ENCODE data around the gene PRADC1. TPM values are rescaled to one million over a fixed set of nuclear protein-coding genes. Genes with fewer than 3 reads are reported as not detected.

The PRADC1 gene
- total and polyA plus RNA-seq, 7 donors: 53.6 to 118 (median 87.6) TPM

DNA sequence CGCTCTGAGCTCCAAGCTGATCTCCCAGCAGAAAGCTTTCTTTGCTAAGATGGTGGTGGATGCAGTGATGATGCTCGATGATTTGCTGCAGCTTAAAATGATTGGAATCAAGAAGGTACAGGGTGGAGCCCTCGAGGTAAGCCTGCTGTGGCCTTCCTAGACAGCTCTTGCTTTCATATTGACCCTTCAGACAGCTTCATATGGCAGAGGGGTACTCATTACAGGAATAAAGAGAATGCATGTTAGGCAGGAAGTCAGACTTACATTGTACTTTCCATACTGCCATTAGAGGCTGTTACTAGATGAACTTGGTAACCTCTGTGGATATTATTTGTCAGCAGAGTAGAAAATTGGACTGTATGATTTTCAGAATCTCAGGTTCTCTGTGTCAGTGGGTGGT lies 11.5 kb upstream of the PRADC1 start:
- intact Hi-C loops (cut with DNase I): no loop called here
- no peak for TF ChIP-seq CTCF (IDR thresholded peaks at IDR 0.05)
- ATAC-seq: no peak

GRCh38 chr2:73243884-73244570 lies 11.0 kb upstream of the PRADC1 start:
- no peaks in the 10 kb centered on the region for H3K27me3 ChIP-seq (ENCODE audit: insufficient read depth in 3 of 3, low read length in 2 of 3)
- ATAC-seq: peak; percentile 24 to 80 (median 64)
- H3K9me3 ChIP-seq: no peaks in the 10 kb centered on the region
- no peak overlapping the region for H3K4me3 ChIP-seq
- 34 to 49% (median 42%) methylated on average over 5 of the region's 5 CpGs for WGBS, 3 donors
- peaks cover 19 to 100% of the 10 kb centered on the region in 2 donors for H3K36me3 ChIP-seq (ENCODE audit: insufficient read depth in 1 of 2, low read depth in 1 of 2)
- H3K4me1 ChIP-seq: peaks cover 11% of the 10 kb centered on the region
- no peak for TF ChIP-seq CTCF (IDR thresholded peaks at IDR 0.05)
- no peak overlapping the region for H3K27ac ChIP-seq
- DNase-seq: no peak
- intact Hi-C loops (cut with DNase I): no loop called here

More for the DNA sequence above, 11.5 kb upstream of the PRADC1 start:
- 94 to 97% (median 97%) methylated on average over 3 of the region's 3 CpGs for WGBS, 3 donors
- Histone ChIP-seq H3K27me3 (ENCODE audit: insufficient read depth in 3 of 3, low read length in 2 of 3) (no peaks in the 10 kb centered on the region), H3K27ac (no peak overlapping the region), H3K4me3 (no peak overlapping the region), H3K36me3 (ENCODE audit: insufficient read depth in 1 of 2, low read depth in 1 of 2) (peaks cover 25 to 100% of the 10 kb centered on the region in 2 donors), H3K9me3 (no peaks in the 10 kb centered on the region), H3K4me1 (peaks cover 7% of the 10 kb centered on the region)
- no peak for DNase-seq

DNA sequence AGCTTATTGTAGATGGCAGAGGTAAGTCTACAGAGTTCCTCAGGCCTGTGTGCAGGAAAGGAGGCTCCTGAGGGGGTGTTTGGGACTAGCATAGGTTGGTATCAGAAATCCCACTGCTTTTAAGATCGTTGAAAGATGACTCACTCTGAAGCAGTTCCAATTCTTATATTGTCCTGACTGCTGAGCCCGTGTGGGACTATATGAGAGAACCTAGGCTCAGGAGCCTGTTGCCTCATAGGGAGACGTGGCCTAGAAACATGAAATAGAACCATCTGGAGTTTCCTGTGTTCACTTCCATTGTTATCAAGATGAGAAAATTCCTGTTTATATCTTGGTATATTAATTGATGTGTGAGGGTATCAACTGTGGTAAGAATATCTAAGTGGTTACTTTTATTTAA lies 6.7 kb upstream of the PRADC1 start:
- WGBS, 3 donors: 33 to 48% (median 35%) methylated on average over 3 of the region's 3 CpGs
- Histone ChIP-seq H3K4me1 (peaks cover 51% of the 10 kb centered on the region), H3K36me3 (ENCODE audit: insufficient read depth in 1 of 2, low read depth in 1 of 2) (peaks cover 12 to 70% of the 10 kb centered on the region in 2 donors), H3K27me3 (ENCODE audit: insufficient read depth in 3 of 3, low read length in 2 of 3) (no peaks in the 10 kb centered on the region), H3K27ac (peak overlapping the region; percentile 14), H3K4me3 (no peak overlapping the region), H3K9me3 (no peaks in the 10 kb centered on the region)
- no peak for DNase-seq
- ATAC-seq: peak; percentile 35 to 47 (median 42)
- intact Hi-C loops (cut with DNase I): no loop called here
- no peak for TF ChIP-seq CTCF (IDR thresholded peaks at IDR 0.05)

DNA sequence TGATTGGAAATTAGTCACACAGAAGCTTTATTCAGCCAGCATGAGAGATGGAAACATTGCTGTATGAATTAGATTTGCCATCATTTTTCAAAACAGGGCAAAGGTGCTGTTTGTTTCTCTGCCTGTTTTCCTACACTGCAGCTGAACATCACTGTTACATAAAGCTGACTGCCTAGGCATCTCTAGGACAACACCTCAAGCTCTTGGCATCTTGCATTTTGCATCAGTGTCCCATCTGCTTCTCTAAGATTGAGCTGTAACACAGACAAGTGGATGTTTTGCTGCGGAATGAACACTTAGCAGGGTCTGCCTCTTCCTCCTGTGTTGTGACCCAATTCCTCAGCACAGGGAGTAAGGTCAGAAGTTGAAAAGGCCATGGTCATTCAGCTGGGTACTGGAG lies 5.9 kb upstream of the PRADC1 start:
- peaks cover 4 to 62% of the 10 kb centered on the region in 2 donors for H3K36me3 ChIP-seq (ENCODE audit: insufficient read depth in 1 of 2, low read depth in 1 of 2)
- 74 to 93% (median 87%) methylated on average over 1 of the region's 1 CpG for WGBS, 3 donors
- ATAC-seq (no peak), DNase-seq (no peak)
- no peak for TF ChIP-seq CTCF (IDR thresholded peaks at IDR 0.05)
- H3K4me1 ChIP-seq: peaks cover 51% of the 10 kb centered on the region
- intact Hi-C loops (cut with DNase I): no loop called here
- no peak overlapping the region for H3K27ac ChIP-seq
- no peaks in the 10 kb centered on the region for H3K9me3 ChIP-seq
- H3K4me3 ChIP-seq: no peak overlapping the region
- H3K27me3 ChIP-seq (ENCODE audit: insufficient read depth in 3 of 3, low read length in 2 of 3): no peaks in the 10 kb centered on the region

DNA sequence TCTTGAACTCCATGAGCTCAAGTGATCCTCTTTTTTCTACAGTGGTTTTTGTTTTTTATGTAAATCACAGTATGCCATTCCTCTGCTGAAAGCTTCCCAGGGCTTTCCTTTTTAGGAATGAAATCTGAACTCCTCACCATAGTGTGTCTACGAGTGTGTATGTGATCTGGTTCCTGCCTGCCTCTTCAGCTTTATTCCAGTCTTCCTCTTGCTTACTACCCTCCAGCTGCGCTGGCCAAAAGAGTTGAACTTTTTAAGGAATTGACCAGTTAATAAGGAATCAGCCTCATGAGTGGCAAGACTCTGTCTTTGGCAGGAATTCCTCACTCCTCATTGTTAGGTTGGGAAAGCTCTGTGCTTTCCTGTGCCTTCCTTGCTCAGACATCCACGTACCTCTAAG lies 5.1 kb upstream of the PRADC1 start:
- TF ChIP-seq CTCF (IDR thresholded peaks at IDR 0.05): no peak
- no peak for ATAC-seq
- Histone ChIP-seq H3K9me3 (no peaks in the 10 kb centered on the region), H3K4me1 (peaks cover 51% of the 10 kb centered on the region), H3K4me3 (no peak overlapping the region), H3K36me3 (ENCODE audit: insufficient read depth in 1 of 2, low read depth in 1 of 2) (peaks cover 2 to 54% of the 10 kb centered on the region in 2 donors), H3K27ac (peak overlapping the region; percentile 19), H3K27me3 (ENCODE audit: insufficient read depth in 3 of 3, low read length in 2 of 3) (no peaks in the 10 kb centered on the region)
- intact Hi-C loops (cut with DNase I): no loop called here
- 56 to 65% (median 58%) methylated on average over 3 of the region's 3 CpGs for WGBS, 3 donors
- DNase-seq: no peak
